ENCODE data around the gene HTR4. TPM values are rescaled to one million over a fixed set of nuclear protein-coding genes. Genes with fewer than 3 reads are reported as not detected.

Gene HTR4
- polyA plus RNA-seq, 1 donor (not counting 4 experiments of a cell fraction or from before 2014, with no cell fraction given) = not detected

- Histone ChIP-seq H4K20me1 (ENCODE audit: control insufficient read depth, extremely low read depth, insufficient read depth, low read length) (no peaks in the 10 kb centered on the region), H3K9ac (ENCODE audit: control insufficient read depth, extremely low read depth, insufficient read depth, low read length) (no peak overlapping the region), H3K36me3 (ENCODE audit: control insufficient read depth in 2 of 2, extremely low read depth in 1 of 2, insufficient read depth in 2 of 2, low read length in 2 of 2) (peaks cover 6 to 15% of the 10 kb centered on the region in 2 experiments), H3K9me3 (ENCODE audit: control insufficient read depth, low read depth, low read length) (no peaks in the 10 kb centered on the region), H3K9me1 (ENCODE audit: control insufficient read depth, extremely low read depth, insufficient read depth, low read length) (no peaks in the 10 kb centered on the region), H3K79me2 (ENCODE audit: control insufficient read depth, insufficient read depth, low read length) (no peaks in the 10 kb centered on the region), H3K4me1 (ENCODE audit: control insufficient read depth, extremely low read depth, insufficient read depth, low read length) (no peaks in the 10 kb centered on the region), H3K27ac (ENCODE audit: control insufficient read depth, insufficient read depth, low read length) (no peak overlapping the region), H3K4me3 (ENCODE audit: control insufficient read depth in 2 of 3, extremely low read depth in 1 of 3, insufficient read depth in 2 of 3, low read depth in 1 of 3, low read length in 3 of 3) (no peak overlapping the region), H3K27me3 (ENCODE audit: control insufficient read depth, extremely low read depth, insufficient read depth, low read length) (no peaks in the 10 kb centered on the region), H3K4me2 (ENCODE audit: control insufficient read depth, extremely low read depth, insufficient read depth, low read depth, low read length) (no peak overlapping the region), H2AFZ (ENCODE audit: control insufficient read depth, low read length) (no peak overlapping the region)
- TF ChIP-seq EZH2 (IDR thresholded peaks at IDR 0.05; ENCODE audit: low read length) (no peak), CTCF (optimal IDR thresholded peaks at IDR 0.05 in 1 of 3, IDR thresholded peaks at IDR 0.05 in 1 of 3, conservative IDR thresholded peaks at IDR 0.05 in 1 of 3; ENCODE audit: extremely low read depth in 1 of 3, insufficient read depth in 2 of 3, low read length in 3 of 3) (peak in 2 of 3 experiments; percentile 50 to 63)
- dilution Hi-C loops (cut with MboI; ENCODE audit: extremely low pct_ligation_motif_present, low sequenced_read_pairs) = no loop called here
- FAIRE-seq (no peak), DNase-seq (ENCODE audit: low read depth, low spot score) (no peak)
Measured at GRCh38 chr5:148443998-148444397, 210.3 kb downstream of the HTR4 start.

- Histone ChIP-seq H3K4me1 (ENCODE audit: control insufficient read depth, extremely low read depth, insufficient read depth, low read length) (no peaks in the 10 kb centered on the region), H3K4me2 (ENCODE audit: control insufficient read depth, extremely low read depth, insufficient read depth, low read depth, low read length) (no peak overlapping the region), H3K27me3 (ENCODE audit: control insufficient read depth, extremely low read depth, insufficient read depth, low read length) (no peaks in the 10 kb centered on the region), H4K20me1 (ENCODE audit: control insufficient read depth, extremely low read depth, insufficient read depth, low read length) (no peaks in the 10 kb centered on the region), H3K9me1 (ENCODE audit: control insufficient read depth, extremely low read depth, insufficient read depth, low read length) (no peaks in the 10 kb centered on the region), H3K79me2 (ENCODE audit: control insufficient read depth, insufficient read depth, low read length) (no peaks in the 10 kb centered on the region), H3K9me3 (ENCODE audit: control insufficient read depth, low read depth, low read length) (no peaks in the 10 kb centered on the region), H3K4me3 (ENCODE audit: control insufficient read depth in 2 of 3, extremely low read depth in 1 of 3, insufficient read depth in 2 of 3, low read depth in 1 of 3, low read length in 3 of 3) (no peak overlapping the region), H3K27ac (ENCODE audit: control insufficient read depth, insufficient read depth, low read length) (no peak overlapping the region), H3K9ac (ENCODE audit: control insufficient read depth, extremely low read depth, insufficient read depth, low read length) (no peak overlapping the region), H2AFZ (ENCODE audit: control insufficient read depth, low read length) (no peak overlapping the region), H3K36me3 (ENCODE audit: control insufficient read depth in 2 of 2, extremely low read depth in 1 of 2, insufficient read depth in 2 of 2, low read length in 2 of 2) (peaks cover 6 to 15% of the 10 kb centered on the region in 2 experiments)
- DNase-seq (ENCODE audit: low read depth, low spot score) = no peak
- dilution Hi-C loops (cut with MboI; ENCODE audit: extremely low pct_ligation_motif_present, low sequenced_read_pairs) = no loop called here
- TF ChIP-seq CTCF (optimal IDR thresholded peaks at IDR 0.05 in 1 of 3, IDR thresholded peaks at IDR 0.05 in 1 of 3, conservative IDR thresholded peaks at IDR 0.05 in 1 of 3; ENCODE audit: extremely low read depth in 1 of 3, insufficient read depth in 2 of 3, low read length in 3 of 3) (no peak), EZH2 (IDR thresholded peaks at IDR 0.05; ENCODE audit: low read length) (no peak)
- no peak for FAIRE-seq
Measured at GRCh38 chr5:148443241-148443640, 211.1 kb downstream of the HTR4 start.

All from keratinocyte (primary cell).